ENCODE data around the gene TAF11. TPM values are rescaled to one million over a fixed set of nuclear protein-coding genes. Genes with fewer than 3 reads are reported as not detected.

Gene TAF11
- total and polyA plus RNA-seq, 4 donors, result 7.3 to 16.0 (median 12.1) TPM

DNA sequence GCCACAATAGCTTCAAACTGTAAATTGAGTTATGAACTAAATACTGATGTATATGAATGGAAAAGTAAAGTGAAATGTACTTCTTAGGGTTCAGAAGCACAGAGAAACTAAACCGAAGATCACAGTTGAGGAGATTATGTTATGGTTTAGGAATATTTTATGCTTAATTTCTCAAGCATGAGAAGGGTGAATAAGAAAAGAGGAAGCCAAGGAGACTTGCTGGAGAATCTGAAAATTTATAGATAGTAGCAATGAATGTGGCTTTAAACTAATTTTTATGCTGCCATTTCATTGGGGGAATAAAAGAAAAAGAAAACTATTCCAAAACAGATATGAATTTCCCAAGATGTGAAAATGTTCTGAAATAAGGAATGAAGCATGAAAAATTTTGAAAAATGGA lies 6.9 kb upstream of the TAF11 start:
- Histone ChIP-seq H3K27me3 (ENCODE audit: control insufficient read depth in 4 of 4, insufficient read depth in 4 of 4, low read length in 3 of 4) (no peaks in the 10 kb centered on the region), H3K9me3 (ENCODE audit: control insufficient read depth in 4 of 4, low read length in 3 of 4) (no peaks in the 10 kb centered on the region), H3K4me1 (ENCODE audit: control insufficient read depth in 4 of 4, insufficient read depth in 4 of 4, low read length in 3 of 4) (peaks cover 0 to 16% (median 4%) of the 10 kb centered on the region in 4 donors), H3K36me3 (ENCODE audit: control insufficient read depth in 4 of 4, insufficient read depth in 3 of 4, low read depth in 1 of 4, low read length in 3 of 4) (no peaks in the 10 kb centered on the region), H3K27ac (ENCODE audit: low read depth in 1 of 2, low read length in 2 of 2) (no peak overlapping the region), H3K9ac (ENCODE audit: low read depth in 1 of 2, low read length in 2 of 2) (no peak overlapping the region), H3K4me3 (ENCODE audit: low read depth in 1 of 3, low read length in 3 of 3) (no peak overlapping the region)
- no peak for DNase-seq (ENCODE audit: low spot score)
- TF ChIP-seq RXRA (IDR thresholded peaks at IDR 0.05) (no peak), FOXA1 (IDR thresholded peaks at IDR 0.05) (no peak), SP1 (IDR thresholded peaks at IDR 0.05) (no peak), TAF1 (conservative IDR thresholded peaks at IDR 0.05) (no peak), HNF4A (conservative IDR thresholded peaks at IDR 0.05) (no peak), EGR1 (IDR thresholded peaks at IDR 0.05; ENCODE audit: low read depth in 2 of 2) (no peak), NR2F2 (IDR thresholded peaks at IDR 0.05) (no peak), HNF4G (IDR thresholded peaks at IDR 0.05) (no peak), YY1 (IDR thresholded peaks at IDR 0.05) (no peak), JUND (IDR thresholded peaks at IDR 0.05) (no peak), RAD21 (IDR thresholded peaks at IDR 0.05) (no peak), GABPA (IDR thresholded peaks at IDR 0.05 in 1 of 2, conservative IDR thresholded peaks at IDR 0.05 in 1 of 2) (no peak)
- TF ChIP-seq, protein P1, sequence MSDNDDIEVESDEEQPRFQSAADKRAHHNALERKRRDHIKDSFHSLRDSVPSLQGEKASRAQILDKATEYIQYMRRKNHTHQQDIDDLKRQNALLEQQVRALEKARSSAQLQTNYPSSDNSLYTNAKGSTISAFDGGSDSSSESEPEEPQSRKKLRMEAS (IDR thresholded peaks at IDR 0.05), result no peak
- TF ChIP-seq, protein P2, sequence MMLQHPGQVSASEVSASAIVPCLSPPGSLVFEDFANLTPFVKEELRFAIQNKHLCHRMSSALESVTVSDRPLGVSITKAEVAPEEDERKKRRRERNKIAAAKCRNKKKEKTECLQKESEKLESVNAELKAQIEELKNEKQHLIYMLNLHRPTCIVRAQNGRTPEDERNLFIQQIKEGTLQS (IDR thresholded peaks at IDR 0.05), result no peak
- TF ChIP-seq, protein P3, sequence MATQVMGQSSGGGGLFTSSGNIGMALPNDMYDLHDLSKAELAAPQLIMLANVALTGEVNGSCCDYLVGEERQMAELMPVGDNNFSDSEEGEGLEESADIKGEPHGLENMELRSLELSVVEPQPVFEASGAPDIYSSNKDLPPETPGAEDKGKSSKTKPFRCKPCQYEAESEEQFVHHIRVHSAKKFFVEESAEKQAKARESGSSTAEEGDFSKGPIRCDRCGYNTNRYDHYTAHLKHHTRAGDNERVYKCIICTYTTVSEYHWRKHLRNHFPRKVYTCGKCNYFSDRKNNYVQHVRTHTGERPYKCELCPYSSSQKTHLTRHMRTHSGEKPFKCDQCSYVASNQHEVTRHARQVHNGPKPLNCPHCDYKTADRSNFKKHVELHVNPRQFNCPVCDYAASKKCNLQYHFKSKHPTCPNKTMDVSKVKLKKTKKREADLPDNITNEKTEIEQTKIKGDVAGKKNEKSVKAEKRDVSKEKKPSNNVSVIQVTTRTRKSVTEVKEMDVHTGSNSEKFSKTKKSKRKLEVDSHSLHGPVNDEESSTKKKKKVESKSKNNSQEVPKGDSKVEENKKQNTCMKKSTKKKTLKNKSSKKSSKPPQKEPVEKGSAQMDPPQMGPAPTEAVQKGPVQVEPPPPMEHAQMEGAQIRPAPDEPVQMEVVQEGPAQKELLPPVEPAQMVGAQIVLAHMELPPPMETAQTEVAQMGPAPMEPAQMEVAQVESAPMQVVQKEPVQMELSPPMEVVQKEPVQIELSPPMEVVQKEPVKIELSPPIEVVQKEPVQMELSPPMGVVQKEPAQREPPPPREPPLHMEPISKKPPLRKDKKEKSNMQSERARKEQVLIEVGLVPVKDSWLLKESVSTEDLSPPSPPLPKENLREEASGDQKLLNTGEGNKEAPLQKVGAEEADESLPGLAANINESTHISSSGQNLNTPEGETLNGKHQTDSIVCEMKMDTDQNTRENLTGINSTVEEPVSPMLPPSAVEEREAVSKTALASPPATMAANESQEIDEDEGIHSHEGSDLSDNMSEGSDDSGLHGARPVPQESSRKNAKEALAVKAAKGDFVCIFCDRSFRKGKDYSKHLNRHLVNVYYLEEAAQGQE (IDR thresholded peaks at IDR 0.05), result no peak
- TF ChIP-seq, protein P4, sequence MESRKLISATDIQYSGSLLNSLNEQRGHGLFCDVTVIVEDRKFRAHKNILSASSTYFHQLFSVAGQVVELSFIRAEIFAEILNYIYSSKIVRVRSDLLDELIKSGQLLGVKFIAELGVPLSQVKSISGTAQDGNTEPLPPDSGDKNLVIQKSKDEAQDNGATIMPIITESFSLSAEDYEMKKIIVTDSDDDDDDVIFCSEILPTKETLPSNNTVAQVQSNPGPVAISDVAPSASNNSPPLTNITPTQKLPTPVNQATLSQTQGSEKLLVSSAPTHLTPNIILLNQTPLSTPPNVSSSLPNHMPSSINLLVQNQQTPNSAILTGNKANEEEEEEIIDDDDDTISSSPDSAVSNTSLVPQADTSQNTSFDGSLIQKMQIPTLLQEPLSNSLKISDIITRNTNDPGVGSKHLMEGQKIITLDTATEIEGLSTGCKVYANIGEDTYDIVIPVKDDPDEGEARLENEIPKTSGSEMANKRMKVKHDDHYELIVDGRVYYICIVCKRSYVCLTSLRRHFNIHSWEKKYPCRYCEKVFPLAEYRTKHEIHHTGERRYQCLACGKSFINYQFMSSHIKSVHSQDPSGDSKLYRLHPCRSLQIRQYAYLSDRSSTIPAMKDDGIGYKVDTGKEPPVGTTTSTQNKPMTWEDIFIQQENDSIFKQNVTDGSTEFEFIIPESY (IDR thresholded peaks at IDR 0.05), result no peak
- TF ChIP-seq, protein P5, sequence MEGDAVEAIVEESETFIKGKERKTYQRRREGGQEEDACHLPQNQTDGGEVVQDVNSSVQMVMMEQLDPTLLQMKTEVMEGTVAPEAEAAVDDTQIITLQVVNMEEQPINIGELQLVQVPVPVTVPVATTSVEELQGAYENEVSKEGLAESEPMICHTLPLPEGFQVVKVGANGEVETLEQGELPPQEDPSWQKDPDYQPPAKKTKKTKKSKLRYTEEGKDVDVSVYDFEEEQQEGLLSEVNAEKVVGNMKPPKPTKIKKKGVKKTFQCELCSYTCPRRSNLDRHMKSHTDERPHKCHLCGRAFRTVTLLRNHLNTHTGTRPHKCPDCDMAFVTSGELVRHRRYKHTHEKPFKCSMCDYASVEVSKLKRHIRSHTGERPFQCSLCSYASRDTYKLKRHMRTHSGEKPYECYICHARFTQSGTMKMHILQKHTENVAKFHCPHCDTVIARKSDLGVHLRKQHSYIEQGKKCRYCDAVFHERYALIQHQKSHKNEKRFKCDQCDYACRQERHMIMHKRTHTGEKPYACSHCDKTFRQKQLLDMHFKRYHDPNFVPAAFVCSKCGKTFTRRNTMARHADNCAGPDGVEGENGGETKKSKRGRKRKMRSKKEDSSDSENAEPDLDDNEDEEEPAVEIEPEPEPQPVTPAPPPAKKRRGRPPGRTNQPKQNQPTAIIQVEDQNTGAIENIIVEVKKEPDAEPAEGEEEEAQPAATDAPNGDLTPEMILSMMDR (IDR thresholded peaks at IDR 0.05; ENCODE audit: low read depth, low read length, missing input control), result no peak
- 85% methylated on average over 1 of the region's 1 CpG for WGBS

Data from liver (tissue), 9 donors.